OCI-LY1 (cell line): ENCODE measurements around the gene CLEC10A.

Experiments used
- H2AFZ ChIP-seq: fragments of 200-600 bp; sonication (generic), shearing (Covaris generic); 2 replicates; pipeline ENCODE4 v1.6.0; 2014; ENCODE audit warnings: antibody characterized with exemption, mild to moderate bottlenecking, low read length
- H3F3A ChIP-seq: fragments of 200-600 bp; sonication (generic), shearing (Covaris generic); 2 replicates; pipeline ENCODE4 v1.6.0; 2014; ENCODE audit warnings: mild to moderate bottlenecking, antibody characterized with exemption, low read length, moderate library complexity; ENCODE audit not compliant: insufficient read depth
- H3K27ac ChIP-seq: fragments of 200-600 bp; sonication (generic); 2 replicates; pipeline ENCODE4 v1.5.1; 2014; ENCODE audit warnings: low read length, mixed run types, mild to moderate bottlenecking, low read depth; ENCODE audit not compliant: poor library complexity, severe bottlenecking
- H3K27me3 ChIP-seq: fragments of 200-600 bp; sonication (generic); 2 replicates; pipeline ENCODE4 v1.6.0; 2014; ENCODE audit warnings: antibody characterized with exemption, mild to moderate bottlenecking, low read length, moderate library complexity; ENCODE audit not compliant: insufficient read depth
- H3K36me3 ChIP-seq: fragments of 200-600 bp; sonication (generic); 2 replicates; pipeline ENCODE4 v1.6.1; 2014; ENCODE audit warnings: mild to moderate bottlenecking, antibody characterized with exemption, low read length, moderate library complexity, mixed read lengths; ENCODE audit not compliant: insufficient read depth
- H3K4me1 ChIP-seq: fragments of 200-600 bp; sonication (generic); 2 replicates; pipeline ENCODE4 v1.5.1; 2014; ENCODE audit warnings: mild to moderate bottlenecking, low read length, moderate library complexity; ENCODE audit not compliant: insufficient read depth, severe bottlenecking
- H3K4me2 ChIP-seq: fragments of 200-600 bp; sonication (generic), shearing (Covaris generic); 2 replicates; pipeline ENCODE4 v1.6.1; 2014; ENCODE audit warnings: low read length
- H3K4me3 ChIP-seq: fragments of 200-600 bp; sonication (generic); 2 replicates; pipeline ENCODE4 v1.5.1; 2014; ENCODE audit warnings: low read length, low read depth, mild to moderate bottlenecking, mixed read lengths; ENCODE audit not compliant: poor library complexity, severe bottlenecking
- H3K79me2 ChIP-seq: fragments of 200-600 bp; shearing (Covaris generic); 2 replicates; pipeline ENCODE4 v1.6.1; 2016; ENCODE audit warnings: mixed run types, low read length, mixed read lengths; ENCODE audit not compliant: insufficient read depth
- H3K9ac ChIP-seq: fragments of 200-600 bp; sonication (generic), shearing (Covaris generic); 2 replicates; pipeline ENCODE4 v1.6.1; 2014; ENCODE audit warnings: mild to moderate bottlenecking, low read length, mixed read lengths
- H3K9me2 ChIP-seq: fragments of 200-600 bp; sonication (generic), shearing (Covaris generic); 2 replicates; pipeline ENCODE4 v1.6.1; 2014; ENCODE audit warnings: low read depth, mild to moderate bottlenecking, low read length, mixed read lengths
- H3K9me3 ChIP-seq: fragments of 200-600 bp; shearing (Covaris generic); 2 replicates; pipeline ENCODE4 v1.6.1; 2014; ENCODE audit warnings: low read length, mixed read lengths
- H4K20me1 ChIP-seq: fragments of 200-600 bp; sonication (generic), shearing (Covaris generic); 2 replicates; pipeline ENCODE4 v1.6.0; 2016; ENCODE audit warnings: mild to moderate bottlenecking, low read length; ENCODE audit not compliant: insufficient read depth
- CTCF ChIP-seq: fragments of 200-600 bp; sonication (generic), shearing (Covaris generic); IDR thresholded peaks from 2 replicates; pipeline ENCODE4 v1.5.1; 2017; ENCODE audit warnings: mild to moderate bottlenecking, antibody characterized with exemption, low read length, moderate library complexity, mixed read lengths
- EZH2 ChIP-seq: fragments of 200-600 bp; sonication (generic), shearing (Covaris generic); IDR thresholded peaks from 2 replicates; pipeline ENCODE4 v1.8.0; 2017; ENCODE audit warnings: borderline replicate concordance, mixed run types, mild to moderate bottlenecking, antibody characterized with exemption, low read length, moderate library complexity, mixed read lengths

The CLEC10A gene

DNA sequence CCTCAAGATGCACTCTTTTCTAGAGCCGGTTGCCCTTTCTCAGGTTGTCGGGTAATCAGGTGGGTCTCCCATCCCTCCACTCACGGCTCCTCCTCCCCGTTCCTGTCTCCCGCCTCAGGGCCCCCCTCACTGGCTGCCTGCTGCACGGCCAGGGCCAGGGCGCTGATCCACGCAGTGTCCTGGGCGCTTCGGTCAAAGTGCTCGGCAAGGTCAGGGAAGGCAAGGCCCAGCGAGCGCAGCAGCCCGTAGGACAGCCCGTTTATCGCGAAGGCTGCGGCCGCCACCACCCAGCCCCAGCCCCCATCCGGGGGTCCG is 36.9 kb downstream of the CLEC10A start:
- H3K27ac ChIP-seq: no peak overlapping the region
- H4K20me1 ChIP-seq: no peaks in the 10 kb centered on the region
- no peak overlapping the region for H2AFZ ChIP-seq
- TF ChIP-seq CTCF: no peak
- no peak for TF ChIP-seq EZH2
- no peaks in the 10 kb centered on the region for H3K79me2 ChIP-seq
- no peaks in the 10 kb centered on the region for H3F3A ChIP-seq
- H3K9ac ChIP-seq: no peak overlapping the region
- H3K4me1 ChIP-seq: peaks cover 29% of the 10 kb centered on the region
- no peaks in the 10 kb centered on the region for H3K9me3 ChIP-seq
- no peaks in the 10 kb centered on the region for H3K27me3 ChIP-seq
- no peak overlapping the region for H3K4me2 ChIP-seq
- no peaks in the 10 kb centered on the region; the same call in 1 of the 2 replicates for H3K36me3 ChIP-seq
- no peak overlapping the region for H3K4me3 ChIP-seq
- no peaks in the 10 kb centered on the region for H3K9me2 ChIP-seq

DNA sequence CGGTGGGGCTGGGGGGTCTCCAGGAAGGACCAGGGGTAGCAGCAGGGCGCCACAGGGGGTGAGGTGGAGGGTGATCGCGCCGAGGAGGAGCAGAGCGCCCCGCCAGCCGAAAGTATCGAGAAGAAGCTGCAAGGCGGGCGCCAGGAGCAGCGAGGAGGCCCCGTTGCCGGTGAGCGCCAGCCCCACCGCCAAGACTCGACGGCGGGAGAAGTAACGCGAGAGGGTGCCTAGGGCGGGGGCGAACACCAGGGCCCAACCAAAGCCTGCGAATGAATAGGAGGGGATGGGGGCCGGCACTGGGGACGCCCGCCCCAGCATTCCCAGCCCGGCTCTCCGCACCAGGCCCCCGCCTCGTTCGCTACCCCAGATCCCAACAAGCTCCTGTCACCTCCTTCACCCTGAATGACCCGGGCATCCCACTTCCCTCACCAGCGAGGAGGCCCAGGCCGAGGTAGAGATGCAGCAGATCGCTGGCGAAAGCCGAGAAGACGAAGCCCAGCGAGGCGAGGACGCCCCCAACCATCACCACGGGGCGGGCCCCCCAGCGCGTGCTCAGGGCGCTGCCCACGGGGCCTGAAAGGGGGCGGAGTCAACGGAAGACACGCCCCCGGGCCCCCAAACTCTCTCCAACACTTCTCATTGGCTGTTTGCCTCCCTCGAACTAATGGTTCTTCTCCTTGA is 37.4 kb downstream of the CLEC10A start:
- H3F3A ChIP-seq: no peaks in the 10 kb centered on the region
- no peak overlapping the region for H2AFZ ChIP-seq
- H3K9me3 ChIP-seq: no peaks in the 10 kb centered on the region
- H3K27me3 ChIP-seq: no peaks in the 10 kb centered on the region
- no peaks in the 10 kb centered on the region for H4K20me1 ChIP-seq
- H3K4me2 ChIP-seq: no peak overlapping the region
- TF ChIP-seq CTCF: no peak
- TF ChIP-seq EZH2: no peak
- H3K4me1 ChIP-seq: peaks cover 29% of the 10 kb centered on the region
- H3K9me2 ChIP-seq: no peaks in the 10 kb centered on the region
- no peaks in the 10 kb centered on the region for H3K79me2 ChIP-seq
- no peak overlapping the region for H3K27ac ChIP-seq
- H3K9ac ChIP-seq: no peak overlapping the region
- H3K36me3 ChIP-seq: no peaks in the 10 kb centered on the region; the same call in 1 of the 2 replicates
- H3K4me3 ChIP-seq: no peak overlapping the region

GRCh38 chr17:7041607-7042500 is 38.2 kb downstream of the CLEC10A start:
- H3K4me2 ChIP-seq: no peak overlapping the region
- H3K4me1 ChIP-seq: peaks cover 27% of the 10 kb centered on the region
- H3F3A ChIP-seq: no peaks in the 10 kb centered on the region
- no peaks in the 10 kb centered on the region for H3K9me2 ChIP-seq
- no peak overlapping the region for H3K9ac ChIP-seq
- no peak for TF ChIP-seq EZH2
- no peak for TF ChIP-seq CTCF
- no peak overlapping the region for H2AFZ ChIP-seq
- H3K36me3 ChIP-seq: no peaks in the 10 kb centered on the region; the same call in 1 of the 2 replicates
- H3K27me3 ChIP-seq: no peaks in the 10 kb centered on the region
- H3K9me3 ChIP-seq: no peaks in the 10 kb centered on the region
- no peaks in the 10 kb centered on the region for H4K20me1 ChIP-seq
- H3K4me3 ChIP-seq: no peak overlapping the region
- no peak overlapping the region for H3K27ac ChIP-seq
- no peaks in the 10 kb centered on the region for H3K79me2 ChIP-seq
